Lower lobe of right lung (tissue), 2 donors: ENCODE data around the gene FOXK2. TPM values are rescaled to one million over a fixed set of nuclear protein-coding genes. Genes with fewer than 3 reads are reported as not detected.
"Not testable (repeated sequence)": the region's sequence is repeated elsewhere in the genome, so short reads cannot be mapped to it uniquely, and the experiment has no call there.

Source experiments
- ATAC-seq, 2 donors: fragments of 200-7000 bp; cut with Tn5 transposase; one replicate each; pipeline ENCODE4 v1.9.1; 2020 to 2022; ENCODE audit warnings: mild to moderate bottlenecking in 2 of 2, moderate library complexity in 2 of 2
- DNase-seq: peaks from one replicate; pipeline ENCODE4 v3.0.0-alpha.2; 2020
- H3K27ac ChIP-seq: fragments of 200-600 bp; one replicate; pipeline ENCODE4 v1.8.0; 2022
- H3K27me3 ChIP-seq: fragments of 200-600 bp; one replicate; pipeline ENCODE4 v1.8.0; 2022; ENCODE audit warnings: low read depth
- H3K36me3 ChIP-seq: fragments of 200-600 bp; one replicate; pipeline ENCODE4 v1.8.0; 2022; ENCODE audit warnings: mild to moderate bottlenecking
- H3K4me1 ChIP-seq: fragments of 200-600 bp; one replicate; pipeline ENCODE4 v1.8.0; 2022
- H3K4me3 ChIP-seq: fragments of 200-600 bp; one replicate; pipeline ENCODE4 v1.8.0; 2022; ENCODE audit warnings: mild to moderate bottlenecking
- H3K9me3 ChIP-seq: fragments of 200-600 bp; one replicate; pipeline ENCODE4 v1.8.0; 2022
- intact Hi-C: fragments of 100-400 bp; cut with DNase I; formaldehyde crosslinking; loops from one replicate; pipeline ENCODE4 v1.11.0; 2022
- total RNA-seq: library from RNA; stranded (reverse); fragmentation: NEBNext Ultra II Directional; extraction: Animal tissue kit (Norgen Biotek cat#: 25700); gene quantifications from one replicate; pipeline ENCODE4 v1.2.1, GENCODE V29; 2021
- TF ChIP-seq, protein P1 (sequence below): fragments of 200-600 bp; IDR thresholded peaks from one replicate; pipeline ENCODE4 v1.8.0; 2022; ENCODE audit warnings: antibody characterized with exemption, mild to moderate bottlenecking
- donor health status: DM: no; HTN: yes; CAD: no; lungs with severe emphysema.

Gene FOXK2
- total RNA-seq, 1 donor from 2014 or later = 60.1 TPM

- no peak for ATAC-seq
- Histone ChIP-seq H3K27me3 (no peaks in the 10 kb centered on the region), H3K9me3 (no peaks in the 10 kb centered on the region), H3K36me3 (peaks cover 13% of the 10 kb centered on the region), H3K4me1 (peaks cover 30% of the 10 kb centered on the region), H3K27ac (no peak overlapping the region), H3K4me3 (no peak overlapping the region)
- no peak for DNase-seq
- TF ChIP-seq, protein P1, sequence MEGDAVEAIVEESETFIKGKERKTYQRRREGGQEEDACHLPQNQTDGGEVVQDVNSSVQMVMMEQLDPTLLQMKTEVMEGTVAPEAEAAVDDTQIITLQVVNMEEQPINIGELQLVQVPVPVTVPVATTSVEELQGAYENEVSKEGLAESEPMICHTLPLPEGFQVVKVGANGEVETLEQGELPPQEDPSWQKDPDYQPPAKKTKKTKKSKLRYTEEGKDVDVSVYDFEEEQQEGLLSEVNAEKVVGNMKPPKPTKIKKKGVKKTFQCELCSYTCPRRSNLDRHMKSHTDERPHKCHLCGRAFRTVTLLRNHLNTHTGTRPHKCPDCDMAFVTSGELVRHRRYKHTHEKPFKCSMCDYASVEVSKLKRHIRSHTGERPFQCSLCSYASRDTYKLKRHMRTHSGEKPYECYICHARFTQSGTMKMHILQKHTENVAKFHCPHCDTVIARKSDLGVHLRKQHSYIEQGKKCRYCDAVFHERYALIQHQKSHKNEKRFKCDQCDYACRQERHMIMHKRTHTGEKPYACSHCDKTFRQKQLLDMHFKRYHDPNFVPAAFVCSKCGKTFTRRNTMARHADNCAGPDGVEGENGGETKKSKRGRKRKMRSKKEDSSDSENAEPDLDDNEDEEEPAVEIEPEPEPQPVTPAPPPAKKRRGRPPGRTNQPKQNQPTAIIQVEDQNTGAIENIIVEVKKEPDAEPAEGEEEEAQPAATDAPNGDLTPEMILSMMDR = no peak
- intact Hi-C loops = no loop called here
Measured at GRCh38 chr17:82560802-82561428, 41.4 kb downstream of the FOXK2 start.

DNA sequence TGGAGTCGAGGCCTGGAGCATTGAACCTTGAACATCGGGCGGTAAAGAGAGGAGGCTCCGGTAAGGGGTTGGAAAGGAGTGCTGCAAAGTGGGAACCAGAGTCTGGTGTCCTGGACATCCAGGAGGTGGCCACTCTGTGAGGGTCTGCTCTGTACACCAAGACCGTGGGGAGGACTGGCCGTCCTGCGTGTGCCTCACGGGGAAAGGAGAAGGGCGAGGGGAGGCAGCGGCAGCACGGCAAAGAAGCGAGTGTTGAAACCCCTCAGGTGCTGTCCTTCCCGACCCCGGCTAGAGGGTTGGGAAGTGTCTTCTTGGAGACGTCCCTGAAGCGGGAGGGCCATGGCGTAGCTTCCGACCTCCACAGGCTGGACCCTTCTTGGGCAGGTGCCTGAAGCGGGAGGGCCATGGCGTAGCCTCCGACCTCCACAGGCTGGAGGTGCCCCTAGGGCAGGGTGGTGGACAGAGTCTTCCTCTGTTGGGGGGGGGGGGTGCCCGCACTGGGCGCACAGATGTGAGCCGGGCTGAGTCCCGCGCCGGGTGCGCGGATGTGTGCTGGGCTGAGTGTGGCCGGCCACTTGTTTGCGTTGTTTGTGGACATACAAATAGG, 42.0 kb downstream of the FOXK2 start:
- Histone ChIP-seq H3K27me3 (no peaks in the 10 kb centered on the region), H3K9me3 (no peaks in the 10 kb centered on the region), H3K4me3 (no peak overlapping the region), H3K27ac (no peak overlapping the region), H3K4me1 (peaks cover 30% of the 10 kb centered on the region), H3K36me3 (peaks cover 19% of the 10 kb centered on the region)
- intact Hi-C loops = no loop called here
- TF ChIP-seq, protein P1 = no peak
- DNase-seq (no peak), ATAC-seq (peak; percentile 15 to 25)

DNA sequence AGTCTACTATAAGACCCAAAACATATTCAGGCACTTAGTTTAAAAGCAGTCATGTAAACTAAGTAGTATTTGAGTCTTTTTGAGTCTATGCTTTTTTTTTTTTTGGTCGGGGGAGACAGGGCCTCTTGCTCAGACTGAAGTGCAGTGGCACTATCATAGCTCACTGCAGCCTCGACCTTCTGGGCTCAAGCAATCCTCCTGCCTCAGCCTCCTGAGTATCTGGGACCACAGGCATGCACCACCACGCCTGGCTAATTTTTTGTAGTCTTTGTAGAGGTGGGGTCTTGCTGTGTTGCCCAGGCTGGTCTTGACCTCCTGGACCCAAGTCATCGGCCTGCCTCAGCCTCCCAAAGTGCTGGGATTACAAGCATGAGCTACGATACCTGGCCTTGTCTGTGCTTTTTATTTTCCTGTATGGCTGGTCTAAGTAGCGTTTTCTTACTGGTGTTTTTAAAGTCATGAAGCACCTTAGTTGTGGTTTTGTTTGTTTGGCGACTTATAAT, 43.2 kb downstream of the FOXK2 start:
- H3K27ac ChIP-seq, H3K4me3 ChIP-seq, intact Hi-C loops: not testable (repeated sequence)

DNA sequence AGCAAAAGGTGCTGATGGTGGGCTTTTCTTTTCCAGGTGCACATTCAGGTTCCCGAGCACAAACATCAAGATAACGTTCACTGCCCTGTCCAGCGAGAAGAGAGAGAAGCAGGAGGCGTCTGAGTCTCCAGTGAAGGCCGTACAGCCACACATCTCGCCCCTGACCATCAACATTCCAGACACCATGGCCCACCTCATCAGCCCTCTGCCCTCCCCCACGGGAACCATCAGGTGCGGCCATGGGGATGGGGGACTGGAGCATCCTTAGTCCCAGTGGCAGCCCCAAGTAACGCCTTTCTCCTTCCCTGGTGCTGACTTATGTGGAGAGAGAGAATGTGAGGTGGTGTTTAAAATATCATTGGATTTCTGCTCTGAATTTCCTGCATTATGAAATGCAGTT, 43.8 kb downstream of the FOXK2 start:
- H3K27me3 ChIP-seq = no peaks in the 10 kb centered on the region
- intact Hi-C loops = no loop called here
- H3K36me3 ChIP-seq = peaks cover 35% of the 10 kb centered on the region
- DNase-seq (no peak), ATAC-seq (no peak)
- H3K27ac ChIP-seq = no peak overlapping the region
- peaks cover 35% of the 10 kb centered on the region for H3K4me1 ChIP-seq
- H3K9me3 ChIP-seq = no peaks in the 10 kb centered on the region
- TF ChIP-seq, protein P1 = no peak
- no peak overlapping the region for H3K4me3 ChIP-seq

More for the DNA sequence above, 43.2 kb downstream of the FOXK2 start:
- not testable (repeated sequence) for H3K9me3 ChIP-seq, DNase-seq, H3K27me3 ChIP-seq, ATAC-seq
- peaks cover 30% of the 10 kb centered on the region for H3K4me1 ChIP-seq
- H3K36me3 ChIP-seq = peaks cover 30% of the 10 kb centered on the region

- H3K9me3 ChIP-seq, H3K27ac ChIP-seq, ATAC-seq, H3K4me3 ChIP-seq, DNase-seq, H3K27me3 ChIP-seq, intact Hi-C loops: not testable (repeated sequence)
- Histone ChIP-seq H3K4me1 (peaks cover 40% of the 10 kb centered on the region), H3K36me3 (peaks cover 40% of the 10 kb centered on the region)
Measured at GRCh38 chr17:82563745-82564144, 44.2 kb downstream of the FOXK2 start.

DNA sequence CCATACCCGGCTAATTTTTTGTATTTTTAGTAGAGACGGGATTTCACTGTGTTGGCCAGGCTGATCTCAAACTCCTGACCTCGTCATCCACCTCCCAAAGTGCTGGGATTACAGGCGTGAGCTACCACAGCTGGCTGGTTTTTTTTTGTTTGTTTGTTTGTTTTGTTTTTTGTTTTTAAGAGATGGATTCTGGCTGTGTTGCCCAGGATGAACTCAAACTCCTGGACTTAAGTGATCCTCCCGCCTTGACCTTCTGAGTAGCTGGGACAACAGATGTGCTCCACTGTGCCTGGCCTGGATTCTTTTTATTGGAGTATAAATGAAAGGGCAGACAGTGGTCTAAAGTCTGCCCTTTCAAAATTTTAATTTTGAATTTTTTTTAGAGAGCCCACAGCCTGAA, 44.7 kb downstream of the FOXK2 start:
- no peaks in the 10 kb centered on the region for H3K9me3 ChIP-seq
- no peak overlapping the region for H3K4me3 ChIP-seq
- no peak overlapping the region for H3K27ac ChIP-seq
- ATAC-seq (no peak), DNase-seq (no peak)
- H3K36me3 ChIP-seq = peaks cover 44% of the 10 kb centered on the region
- TF ChIP-seq, protein P1 = no peak
- H3K27me3 ChIP-seq = no peaks in the 10 kb centered on the region
- intact Hi-C loops = no loop called here
- peaks cover 42% of the 10 kb centered on the region for H3K4me1 ChIP-seq
